Left kidney (tissue), 2 donors: ENCODE results near the gene ATP7B. TPM values are rescaled to one million over a fixed set of nuclear protein-coding genes. Genes with fewer than 3 reads are reported as not detected.
"Not testable (repeated sequence)": the region's sequence is repeated elsewhere in the genome, so short reads cannot be mapped to it uniquely, and the experiment has no call there.

Source experiments
- DNase-seq: peaks from one replicate; pipeline ENCODE4 v3.0.0-alpha.2; 2013
- polyA plus RNA-seq: library from polyadenylated mRNA; unstranded; fragments of 120-200 nt; gene quantifications from one replicate; pipeline ENCODE4 v1.2.1, GENCODE V29; 2013; ENCODE audit not compliant: insufficient read length

The ATP7B gene
- polyA plus RNA-seq, 1 donor, result 23.9 TPM

- DNase-seq, result no peak
Observed at GRCh38 chr13:51922771-51923480, 88.3 kb downstream of the ATP7B start.

- DNase-seq, result no peak
Observed at GRCh38 chr13:51921790-51922740, 89.2 kb downstream of the ATP7B start.

GRCh38 chr13:51920786-51921185 lies 90.5 kb downstream of the ATP7B start:
- DNase-seq, result no peak

GRCh38 chr13:51920267-51920666 lies 91.0 kb downstream of the ATP7B start:
- no peak for DNase-seq

- no peak for DNase-seq
Observed at GRCh38 chr13:51919531-51919930, 91.7 kb downstream of the ATP7B start.

GRCh38 chr13:51916962-51917361 lies 94.3 kb downstream of the ATP7B start:
- DNase-seq, result no peak

- DNase-seq, result no peak
Observed at GRCh38 chr13:51916051-51916818, 95.0 kb downstream of the ATP7B start.

- no peak for DNase-seq
Observed at GRCh38 chr13:51914137-51914493, 97.1 kb downstream of the ATP7B start.

GRCh38 chr13:51913421-51914136 lies 97.7 kb downstream of the ATP7B start:
- no peak for DNase-seq

GRCh38 chr13:51912511-51913225 lies 98.6 kb downstream of the ATP7B start:
- no peak for DNase-seq

GRCh38 chr13:51912091-51912490 lies 99.2 kb downstream of the ATP7B start:
- DNase-seq, result peak; percentile 61

GRCh38 chr13:51910508-51910907 lies 100.7 kb downstream of the ATP7B start:
- no peak for DNase-seq

GRCh38 chr13:51909265-51909664 lies 102.0 kb downstream of the ATP7B start:
- not testable (repeated sequence) for DNase-seq

- DNase-seq, result no peak
Observed at GRCh38 chr13:51907040-51907732, 104.1 kb downstream of the ATP7B start.

- no peak for DNase-seq
Observed at GRCh38 chr13:51906581-51906980, 104.7 kb downstream of the ATP7B start.

- DNase-seq, result no peak
Observed at GRCh38 chr13:51905787-51906186, 105.5 kb downstream of the ATP7B start.

- no peak for DNase-seq
Observed at GRCh38 chr13:51902776-51903175, 108.5 kb downstream of the ATP7B start.

- no peak for DNase-seq
Observed at GRCh38 chr13:51900471-51900870, 110.8 kb downstream of the ATP7B start.

GRCh38 chr13:51895906-51896888 lies 115.1 kb downstream of the ATP7B start:
- no peak for DNase-seq
